Measurements from ENCODE around the gene SCFD2. TPM values are rescaled to one million over a fixed set of nuclear protein-coding genes. Genes with fewer than 3 reads are reported as not detected.

Gene SCFD2
- total and polyA plus RNA-seq, 2 donors (not counting 3 experiments of a cell fraction or from before 2014, with no cell fraction given), result 12.3 to 22.8 TPM

DNA sequence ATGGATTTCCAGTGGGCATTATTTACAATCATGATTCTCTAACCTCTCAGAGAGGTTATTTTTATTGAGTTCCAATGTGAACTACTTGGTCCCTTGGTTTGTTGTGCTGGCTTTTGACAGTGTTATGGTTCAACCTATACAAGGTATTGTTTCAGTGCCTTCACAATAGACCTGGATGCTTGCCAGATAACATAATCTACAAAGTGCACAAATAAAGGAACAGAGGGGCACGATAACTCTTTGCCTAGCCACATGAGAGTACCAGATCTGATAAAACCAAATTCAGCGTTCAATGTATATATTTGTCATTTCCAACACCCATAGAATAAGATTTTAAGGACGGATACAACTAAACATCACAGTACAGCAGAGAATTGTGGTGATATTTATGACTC lies 382.9 kb downstream of the SCFD2 start:
- no peaks in the 10 kb centered on the region for H3K4me1 ChIP-seq (ENCODE audit: control insufficient read depth, extremely low read depth, insufficient read depth, low read length)
- no peaks in the 10 kb centered on the region for H3K79me2 ChIP-seq (ENCODE audit: control insufficient read depth, insufficient read depth, low read length)
- no peak overlapping the region for H2AFZ ChIP-seq (ENCODE audit: low read depth, low read length)
- H3K4me3 ChIP-seq (replicated peaks in 1 of 3; ENCODE audit: insufficient read depth in 1 of 3, low read depth in 1 of 3, low read length in 3 of 3), result no peak overlapping the region
- H3K9ac ChIP-seq (replicated peaks; ENCODE audit: extremely low read depth, insufficient read depth, low read length), result no peak overlapping the region
- no TSS peak for BruUV-seq (replicated peaks)
- H3K9me1 ChIP-seq (replicated peaks; ENCODE audit: control insufficient read depth, extremely low read depth, insufficient read depth, low read length), result no peaks in the 10 kb centered on the region
- H3K36me3 ChIP-seq (ENCODE audit: control insufficient read depth in 2 of 2, extremely low read depth in 1 of 2, insufficient read depth in 2 of 2, low read length in 2 of 2), result no peaks in the 10 kb centered on the region
- no peaks in the 10 kb centered on the region for H3K9me3 ChIP-seq (replicated peaks; ENCODE audit: control insufficient read depth, insufficient read depth, low read length)
- H3K27ac ChIP-seq (ENCODE audit: insufficient read depth, low read depth, low read length), result no peak overlapping the region
- no peak for FAIRE-seq
- no peak for DNase-seq (ENCODE audit: low read depth, low spot score)
- dilution Hi-C loops (cut with MboI; ENCODE audit: extremely low pct_ligation_motif_present, low sequenced_read_pairs) (no loop called here), intact Hi-C loops (cut with micrococcal nuclease) (loop anchor here (1.0 to 10.0 kb wide), 8 partner anchors 72 to 1252 kb away; no protein-coding TSS in a partner anchor)
- ChIA-PET CTCF (interaction anchor here (0.7 to 7.9 kb wide), 25 partner anchors 23 to 1251 kb away, joined by 3 to 238 read pairs (median 4); partner anchors contain the start of gene RASL11B), POLR2A (no interaction called here)
- H3K4me2 ChIP-seq (ENCODE audit: insufficient read depth, low read length), result no peak overlapping the region
- H4K20me1 ChIP-seq (replicated peaks; ENCODE audit: control insufficient read depth, extremely low read depth, insufficient read depth, low read length), result no peaks in the 10 kb centered on the region
- no peaks in the 10 kb centered on the region for H3K27me3 ChIP-seq (ENCODE audit: control insufficient read depth in 2 of 2, insufficient read depth in 2 of 2, low read length in 2 of 2)
- TF ChIP-seq FOS (IDR thresholded peaks at IDR 0.05; ENCODE audit: borderline replicate concordance, insufficient read depth, low read length), result no peak
- TF ChIP-seq POLR2AphosphoS5 (IDR thresholded peaks at IDR 0.05; ENCODE audit: insufficient read depth, low read depth, low read length), result no peak
- TF ChIP-seq, protein P1, sequence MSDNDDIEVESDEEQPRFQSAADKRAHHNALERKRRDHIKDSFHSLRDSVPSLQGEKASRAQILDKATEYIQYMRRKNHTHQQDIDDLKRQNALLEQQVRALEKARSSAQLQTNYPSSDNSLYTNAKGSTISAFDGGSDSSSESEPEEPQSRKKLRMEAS (IDR thresholded peaks at IDR 0.05; ENCODE audit: insufficient read depth, insufficient read length), result no peak
- TF ChIP-seq EZH2 (IDR thresholded peaks at IDR 0.05; ENCODE audit: borderline replicate concordance, low read depth, low read length, severe bottlenecking), result no peak
- no peak for TF ChIP-seq JUN (IDR thresholded peaks at IDR 0.05; ENCODE audit: borderline replicate concordance, insufficient read depth, insufficient read length, low read depth)
- TF ChIP-seq GATA2 (IDR thresholded peaks at IDR 0.05; ENCODE audit: insufficient read depth, insufficient read length, low read depth, low read length), result no peak
- TF ChIP-seq MYC (IDR thresholded peaks at IDR 0.05; ENCODE audit: low read depth, low read length), result no peak
- TF ChIP-seq POLR2A (IDR thresholded peaks at IDR 0.05; ENCODE audit: low read depth, low read length), result no peak
- TF ChIP-seq, protein P2, sequence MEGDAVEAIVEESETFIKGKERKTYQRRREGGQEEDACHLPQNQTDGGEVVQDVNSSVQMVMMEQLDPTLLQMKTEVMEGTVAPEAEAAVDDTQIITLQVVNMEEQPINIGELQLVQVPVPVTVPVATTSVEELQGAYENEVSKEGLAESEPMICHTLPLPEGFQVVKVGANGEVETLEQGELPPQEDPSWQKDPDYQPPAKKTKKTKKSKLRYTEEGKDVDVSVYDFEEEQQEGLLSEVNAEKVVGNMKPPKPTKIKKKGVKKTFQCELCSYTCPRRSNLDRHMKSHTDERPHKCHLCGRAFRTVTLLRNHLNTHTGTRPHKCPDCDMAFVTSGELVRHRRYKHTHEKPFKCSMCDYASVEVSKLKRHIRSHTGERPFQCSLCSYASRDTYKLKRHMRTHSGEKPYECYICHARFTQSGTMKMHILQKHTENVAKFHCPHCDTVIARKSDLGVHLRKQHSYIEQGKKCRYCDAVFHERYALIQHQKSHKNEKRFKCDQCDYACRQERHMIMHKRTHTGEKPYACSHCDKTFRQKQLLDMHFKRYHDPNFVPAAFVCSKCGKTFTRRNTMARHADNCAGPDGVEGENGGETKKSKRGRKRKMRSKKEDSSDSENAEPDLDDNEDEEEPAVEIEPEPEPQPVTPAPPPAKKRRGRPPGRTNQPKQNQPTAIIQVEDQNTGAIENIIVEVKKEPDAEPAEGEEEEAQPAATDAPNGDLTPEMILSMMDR (IDR thresholded peaks at IDR 0.05; ENCODE audit: extremely low read depth in 1 of 2, insufficient read depth in 1 of 2, low read depth in 1 of 2, low read length in 2 of 2), result no peak
